NB4 (cell line): ENCODE data around the gene SNRPB.

Experiments
- DNase-seq: peaks from one replicate; pipeline ENCODE4 v3.0.0; 2010; ENCODE audit warnings: low read depth
- H3K4me3 ChIP-seq: one replicate; pipeline ENCODE4 v1.5.1; 2011; ENCODE audit warnings: mild to moderate bottlenecking, low read depth, low read length, moderate library complexity
- MYC ChIP-seq: IDR thresholded peaks from 2 replicates; pipeline ENCODE4 v1.6.1; 2011; ENCODE audit warnings: low read depth, low read length
- POLR2A ChIP-seq: IDR thresholded peaks from 2 replicates; pipeline ENCODE4 v1.6.1; 2011; ENCODE audit warnings: mild to moderate bottlenecking; ENCODE audit not compliant: insufficient read length; ENCODE audit errors: extremely low read depth
- TF ChIP-seq, protein P1 (sequence below): IDR thresholded peaks from one replicate; pipeline ENCODE4 v1.5.1; 2012; ENCODE audit warnings: low read depth, low read length
- TF ChIP-seq, protein P2 (sequence below): IDR thresholded peaks from 2 replicates; pipeline ENCODE4 v1.6.1; 2011; ENCODE audit warnings: low read depth, low read length

The SNRPB gene

DNA sequence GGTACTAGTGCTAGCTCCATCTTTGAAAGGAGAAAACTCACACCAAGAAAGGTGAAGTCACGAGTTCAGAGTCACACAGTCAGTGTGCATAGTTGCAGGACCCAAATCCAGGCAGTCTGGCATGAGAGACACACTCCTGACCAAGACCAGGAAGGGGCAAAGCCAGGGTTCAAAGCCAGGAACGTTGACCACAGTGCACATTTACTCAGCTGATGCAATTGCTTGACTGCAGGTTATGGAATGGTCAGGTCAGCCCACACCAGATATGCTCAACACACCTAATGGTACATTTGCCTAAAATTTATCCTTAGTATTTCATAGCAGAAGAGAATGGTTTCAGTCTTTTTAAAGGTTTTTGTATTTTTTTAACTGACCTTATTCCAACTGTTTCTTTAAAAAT, 52.2 kb downstream of the SNRPB start:
- TF ChIP-seq, protein P1, sequence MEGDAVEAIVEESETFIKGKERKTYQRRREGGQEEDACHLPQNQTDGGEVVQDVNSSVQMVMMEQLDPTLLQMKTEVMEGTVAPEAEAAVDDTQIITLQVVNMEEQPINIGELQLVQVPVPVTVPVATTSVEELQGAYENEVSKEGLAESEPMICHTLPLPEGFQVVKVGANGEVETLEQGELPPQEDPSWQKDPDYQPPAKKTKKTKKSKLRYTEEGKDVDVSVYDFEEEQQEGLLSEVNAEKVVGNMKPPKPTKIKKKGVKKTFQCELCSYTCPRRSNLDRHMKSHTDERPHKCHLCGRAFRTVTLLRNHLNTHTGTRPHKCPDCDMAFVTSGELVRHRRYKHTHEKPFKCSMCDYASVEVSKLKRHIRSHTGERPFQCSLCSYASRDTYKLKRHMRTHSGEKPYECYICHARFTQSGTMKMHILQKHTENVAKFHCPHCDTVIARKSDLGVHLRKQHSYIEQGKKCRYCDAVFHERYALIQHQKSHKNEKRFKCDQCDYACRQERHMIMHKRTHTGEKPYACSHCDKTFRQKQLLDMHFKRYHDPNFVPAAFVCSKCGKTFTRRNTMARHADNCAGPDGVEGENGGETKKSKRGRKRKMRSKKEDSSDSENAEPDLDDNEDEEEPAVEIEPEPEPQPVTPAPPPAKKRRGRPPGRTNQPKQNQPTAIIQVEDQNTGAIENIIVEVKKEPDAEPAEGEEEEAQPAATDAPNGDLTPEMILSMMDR: no peak
- TF ChIP-seq MYC (no peak), POLR2A (no peak)
- TF ChIP-seq, protein P2, sequence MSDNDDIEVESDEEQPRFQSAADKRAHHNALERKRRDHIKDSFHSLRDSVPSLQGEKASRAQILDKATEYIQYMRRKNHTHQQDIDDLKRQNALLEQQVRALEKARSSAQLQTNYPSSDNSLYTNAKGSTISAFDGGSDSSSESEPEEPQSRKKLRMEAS: no peak
- no peak overlapping the region for H3K4me3 ChIP-seq
- no peak for DNase-seq

DNA sequence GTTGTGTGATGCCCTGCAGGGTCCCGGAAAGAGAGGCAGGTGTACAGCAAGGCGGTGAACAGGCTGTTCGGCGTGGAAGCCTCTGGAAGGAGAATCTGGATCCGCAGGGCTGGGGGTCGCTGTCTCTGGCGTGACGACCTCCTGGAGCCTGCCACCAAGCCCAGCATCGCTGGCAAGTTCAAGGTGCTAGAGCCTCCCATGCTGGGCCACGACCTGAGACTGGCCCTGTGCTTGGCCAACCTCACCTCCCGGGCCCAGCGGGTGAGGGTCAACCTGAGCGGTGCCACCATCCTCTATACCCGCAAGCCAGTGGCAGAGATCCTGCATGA, 53.4 kb downstream of the SNRPB start:
- H3K4me3 ChIP-seq: no peak overlapping the region
- TF ChIP-seq, protein P1: no peak
- TF ChIP-seq, protein P2: no peak
- TF ChIP-seq POLR2A (no peak), MYC (no peak)
- no peak for DNase-seq

DNA sequence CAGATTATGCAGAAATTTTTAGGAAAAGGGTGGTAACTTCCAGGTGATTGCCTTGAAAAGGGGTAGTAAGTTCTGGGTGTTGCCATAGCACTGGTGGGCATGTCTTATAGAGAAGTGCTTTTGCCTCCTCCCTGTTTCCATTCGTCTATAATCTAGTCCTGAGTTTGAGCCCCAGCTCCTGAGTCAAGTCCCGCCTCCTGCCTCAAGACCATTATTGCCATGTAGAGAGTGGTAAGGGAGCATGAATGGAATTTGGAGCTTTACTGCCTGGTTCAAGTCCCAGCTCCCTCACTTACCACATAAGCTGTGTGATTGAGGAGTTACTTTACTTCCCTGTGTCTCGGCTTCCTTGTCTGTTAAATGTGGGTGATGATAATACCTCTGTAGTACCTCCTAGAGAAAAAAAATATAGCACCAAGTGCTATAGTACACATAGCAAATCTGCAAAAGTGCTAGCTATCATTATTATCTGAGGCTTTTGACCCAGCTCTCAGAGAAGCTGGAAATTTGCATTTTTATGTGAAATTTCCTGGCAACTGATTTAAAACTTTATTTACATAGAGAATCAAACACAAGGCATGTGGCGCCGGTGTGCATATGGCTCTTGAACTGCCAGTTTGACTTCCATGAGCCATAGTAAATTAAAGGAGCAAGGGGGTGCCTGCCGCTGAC, 53.9 kb downstream of the SNRPB start:
- TF ChIP-seq, protein P2: no peak
- no peak for TF ChIP-seq MYC
- no peak for TF ChIP-seq POLR2A
- TF ChIP-seq, protein P1: no peak
- no peak overlapping the region for H3K4me3 ChIP-seq
- DNase-seq: no peak
